ENCODE measurements around the gene STPG4.
"Not testable (repeated sequence)": the region's sequence is repeated elsewhere in the genome, so short reads cannot be mapped to it uniquely, and the experiment has no call there.

Gene STPG4

DNA sequence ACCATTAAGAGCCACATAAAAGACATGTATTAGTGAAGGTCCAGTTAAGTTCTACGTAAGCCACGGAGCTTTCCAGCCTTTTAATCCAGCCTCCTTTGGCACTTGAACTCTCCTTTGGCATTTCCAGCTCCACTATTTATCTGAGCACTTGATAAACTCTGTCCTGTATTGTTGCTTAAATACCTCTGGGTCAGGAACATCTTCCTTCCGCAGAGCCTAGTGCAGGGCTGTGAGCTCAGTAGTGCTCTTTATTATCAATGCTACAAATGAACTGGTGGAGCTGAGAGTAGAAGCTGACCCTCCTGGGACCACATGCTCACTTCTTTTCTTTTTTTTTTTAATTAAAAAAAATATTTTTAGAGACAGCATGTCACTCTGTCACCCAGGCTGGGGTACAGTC, 4.9 kb downstream of the STPG4 start:
- H3K4me3 ChIP-seq (ENCODE audit: low read depth, low read length) = no peak overlapping the region
- no peaks in the 10 kb centered on the region for H3K4me1 ChIP-seq (ENCODE audit: control insufficient read depth, insufficient read depth, low read length)
- peaks cover 3% of the 10 kb centered on the region for H3K36me3 ChIP-seq (ENCODE audit: control insufficient read depth, insufficient read depth, low read length)
- no peaks in the 10 kb centered on the region for H3K9me3 ChIP-seq (ENCODE audit: control insufficient read depth, insufficient read depth, low read length)
- H3K27me3 ChIP-seq (ENCODE audit: control insufficient read depth, insufficient read depth, low read length) = no peaks in the 10 kb centered on the region
- H3K9ac ChIP-seq (ENCODE audit: low read depth, low read length) = no peak overlapping the region

DNA sequence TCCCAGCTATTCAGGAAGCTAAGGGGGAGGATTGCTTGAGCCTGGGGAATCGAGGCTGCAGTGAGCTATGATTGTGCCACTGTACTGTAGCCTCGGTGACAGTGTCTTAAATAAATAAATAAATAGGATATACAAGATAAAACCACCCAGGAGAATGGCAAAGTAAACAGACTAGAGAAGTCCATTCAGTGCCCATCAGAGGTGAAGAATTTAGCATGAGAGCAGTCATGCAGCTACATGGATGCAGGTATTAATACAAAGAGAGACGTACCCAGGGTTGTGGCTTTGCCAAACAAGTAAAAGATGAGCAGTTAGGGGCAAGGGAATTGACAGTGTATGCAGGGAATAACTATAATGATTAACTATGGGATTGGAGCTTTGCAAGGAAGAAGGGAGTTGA, 8.1 kb downstream of the STPG4 start:
- Histone ChIP-seq H3K36me3 (ENCODE audit: control insufficient read depth, insufficient read depth, low read length) (peaks cover 3% of the 10 kb centered on the region), H3K27me3 (ENCODE audit: control insufficient read depth, insufficient read depth, low read length) (no peaks in the 10 kb centered on the region), H3K4me3 (ENCODE audit: low read depth, low read length) (no peak overlapping the region), H3K4me1 (ENCODE audit: control insufficient read depth, insufficient read depth, low read length) (no peaks in the 10 kb centered on the region), H3K9me3 (ENCODE audit: control insufficient read depth, insufficient read depth, low read length) (no peaks in the 10 kb centered on the region), H3K9ac (ENCODE audit: low read depth, low read length) (no peak overlapping the region)

DNA sequence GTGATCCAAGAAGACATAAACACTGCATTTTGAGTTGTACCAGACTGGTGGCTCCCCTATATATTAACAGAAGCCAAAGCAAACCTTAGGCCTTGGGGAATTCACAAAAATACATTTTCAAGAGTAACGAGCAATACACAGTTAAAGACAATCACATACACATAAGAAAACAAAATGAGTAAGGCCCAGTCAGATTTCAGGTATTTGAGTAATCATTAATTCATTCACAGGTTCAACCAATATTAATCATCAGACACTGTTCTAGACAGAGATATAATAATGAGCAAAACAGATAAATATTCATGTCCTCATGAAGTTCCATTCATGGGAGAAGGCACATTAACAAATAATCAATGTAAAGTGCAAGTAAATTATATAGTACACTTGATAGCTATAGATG, 9.6 kb downstream of the STPG4 start:
- no peaks in the 10 kb centered on the region for H3K4me1 ChIP-seq (ENCODE audit: control insufficient read depth, insufficient read depth, low read length)
- no peak overlapping the region for H3K4me3 ChIP-seq (ENCODE audit: low read depth, low read length)
- no peaks in the 10 kb centered on the region for H3K27me3 ChIP-seq (ENCODE audit: control insufficient read depth, insufficient read depth, low read length)
- H3K9me3 ChIP-seq (ENCODE audit: control insufficient read depth, insufficient read depth, low read length) = no peaks in the 10 kb centered on the region
- H3K9ac ChIP-seq (ENCODE audit: low read depth, low read length) = no peak overlapping the region
- H3K36me3 ChIP-seq (ENCODE audit: control insufficient read depth, insufficient read depth, low read length) = peaks cover 3% of the 10 kb centered on the region

DNA sequence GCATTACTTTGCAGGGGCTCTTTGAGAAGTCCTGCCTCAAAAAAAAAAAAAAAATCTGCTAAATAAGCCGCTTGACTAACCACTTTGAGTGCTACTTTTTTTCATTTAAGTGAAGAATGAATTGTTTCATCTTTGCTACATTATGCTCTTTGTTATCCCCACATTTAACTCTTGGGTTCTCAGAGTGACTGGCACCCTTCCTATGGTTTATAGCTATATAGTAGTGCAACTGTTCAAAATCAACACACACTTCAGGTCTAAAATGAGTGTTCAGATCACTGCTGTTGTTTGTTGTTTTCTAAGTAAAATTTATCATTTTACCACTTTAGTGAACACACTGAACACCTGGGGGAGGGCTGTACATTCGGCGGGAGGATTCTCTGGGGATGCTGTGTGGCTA, 13.6 kb downstream of the STPG4 start:
- no peaks in the 10 kb centered on the region for H3K4me1 ChIP-seq (ENCODE audit: control insufficient read depth, insufficient read depth, low read length)
- H3K9me3 ChIP-seq (ENCODE audit: control insufficient read depth, insufficient read depth, low read length) = no peaks in the 10 kb centered on the region
- H3K27me3 ChIP-seq (ENCODE audit: control insufficient read depth, insufficient read depth, low read length) = no peaks in the 10 kb centered on the region
- no peak overlapping the region for H3K4me3 ChIP-seq (ENCODE audit: low read depth, low read length)
- H3K9ac ChIP-seq (ENCODE audit: low read depth, low read length) = no peak overlapping the region
- H3K36me3 ChIP-seq (ENCODE audit: control insufficient read depth, insufficient read depth, low read length) = no peaks in the 10 kb centered on the region

DNA sequence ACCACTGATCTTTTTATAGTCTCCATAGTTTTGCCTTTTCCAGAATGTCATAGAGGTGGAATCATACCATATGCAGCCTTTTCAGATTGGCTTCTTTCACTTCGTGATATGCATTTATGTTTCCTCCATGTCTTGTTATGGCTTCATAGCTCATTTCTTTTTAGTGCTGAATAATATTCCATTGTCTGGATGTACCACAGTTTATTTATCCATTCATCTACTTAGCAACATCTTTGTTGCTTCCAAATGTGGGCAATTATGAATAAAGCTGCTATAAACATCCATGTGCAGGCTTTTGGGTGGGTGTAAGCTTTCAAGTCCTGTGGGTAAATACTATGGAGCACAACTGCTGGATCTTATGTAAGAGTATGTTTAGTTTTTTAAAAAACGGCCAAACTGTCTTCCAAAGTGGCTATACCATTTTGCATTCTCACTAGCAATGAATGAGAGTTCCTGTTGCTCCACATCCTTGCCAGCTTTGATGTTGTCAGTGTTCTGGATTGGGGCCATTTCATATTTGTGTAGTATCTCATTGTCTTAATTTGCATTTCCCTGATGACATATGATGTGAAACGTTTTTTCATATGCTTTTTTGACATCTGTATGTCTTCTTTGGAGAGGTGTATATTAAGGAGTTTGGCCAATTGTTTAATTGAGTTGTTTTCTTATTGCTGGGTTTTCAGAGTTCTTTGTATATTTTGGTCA, 20.6 kb downstream of the STPG4 start:
- peaks cover 3% of the 10 kb centered on the region for H3K4me1 ChIP-seq (ENCODE audit: control insufficient read depth, insufficient read depth, low read length)
- H3K9me3 ChIP-seq (ENCODE audit: control insufficient read depth, insufficient read depth, low read length) = no peaks in the 10 kb centered on the region
- no peaks in the 10 kb centered on the region for H3K27me3 ChIP-seq (ENCODE audit: control insufficient read depth, insufficient read depth, low read length)
- no peak overlapping the region for H3K4me3 ChIP-seq (ENCODE audit: low read depth, low read length)
- no peaks in the 10 kb centered on the region for H3K36me3 ChIP-seq (ENCODE audit: control insufficient read depth, insufficient read depth, low read length)
- no peak overlapping the region for H3K9ac ChIP-seq (ENCODE audit: low read depth, low read length)

DNA sequence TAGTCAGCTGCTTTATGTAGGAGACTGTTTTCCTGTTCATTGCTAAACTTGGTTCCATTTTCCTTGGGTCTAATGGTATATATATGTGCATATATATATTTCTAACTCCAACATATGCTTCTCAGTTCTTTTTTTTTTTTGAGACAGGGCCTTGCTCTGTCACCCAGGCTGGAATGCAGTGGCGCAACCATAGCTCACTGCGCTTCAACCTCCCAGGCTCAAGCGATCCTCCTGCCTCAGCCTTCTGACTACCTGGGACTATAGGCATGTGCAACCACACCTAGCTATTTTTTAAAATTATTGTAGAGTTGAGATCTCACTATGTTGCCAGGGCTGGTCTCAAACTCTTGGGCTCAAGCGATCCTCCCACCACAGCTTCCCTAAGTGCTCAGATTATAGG, 22.1 kb downstream of the STPG4 start:
- no peak overlapping the region for H3K9ac ChIP-seq (ENCODE audit: low read depth, low read length)
- peaks cover 9% of the 10 kb centered on the region for H3K4me1 ChIP-seq (ENCODE audit: control insufficient read depth, insufficient read depth, low read length)
- H3K9me3 ChIP-seq (ENCODE audit: control insufficient read depth, insufficient read depth, low read length) = no peaks in the 10 kb centered on the region
- no peaks in the 10 kb centered on the region for H3K27me3 ChIP-seq (ENCODE audit: control insufficient read depth, insufficient read depth, low read length)
- no peak overlapping the region for H3K4me3 ChIP-seq (ENCODE audit: low read depth, low read length)
- no peaks in the 10 kb centered on the region for H3K36me3 ChIP-seq (ENCODE audit: control insufficient read depth, insufficient read depth, low read length)

DNA sequence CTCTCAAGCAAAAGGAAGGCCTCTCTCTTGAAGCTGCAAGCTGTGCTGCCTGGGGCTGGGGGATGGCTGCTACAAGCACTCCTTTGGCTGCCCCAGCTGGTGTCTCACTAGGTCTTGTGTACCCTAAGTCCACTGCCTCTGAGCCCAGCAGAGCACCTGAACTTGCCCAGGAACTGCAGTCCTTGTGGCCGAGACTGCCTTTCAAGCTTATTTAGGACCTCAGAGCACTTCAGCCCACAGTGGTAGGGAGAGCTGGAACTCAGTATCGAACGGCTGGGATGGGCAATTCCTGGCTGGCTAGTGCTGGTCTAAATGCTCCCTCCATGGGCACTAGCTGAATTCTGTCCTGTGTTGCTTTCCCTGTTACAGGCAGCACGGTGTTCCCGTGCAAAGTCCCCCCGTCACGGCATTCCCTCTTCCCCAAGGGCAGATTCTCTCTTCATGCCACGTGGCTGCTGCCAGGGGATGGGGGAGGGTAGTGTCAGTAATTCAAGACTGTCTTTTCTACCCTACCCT, 25.9 kb downstream of the STPG4 start:
- H3K9me3 ChIP-seq (ENCODE audit: control insufficient read depth, insufficient read depth, low read length) = no peaks in the 10 kb centered on the region
- H3K9ac ChIP-seq (ENCODE audit: low read depth, low read length) = no peak overlapping the region
- no peaks in the 10 kb centered on the region for H3K27me3 ChIP-seq (ENCODE audit: control insufficient read depth, insufficient read depth, low read length)
- peaks cover 9% of the 10 kb centered on the region for H3K4me1 ChIP-seq (ENCODE audit: control insufficient read depth, insufficient read depth, low read length)
- H3K36me3 ChIP-seq (ENCODE audit: control insufficient read depth, insufficient read depth, low read length) = no peaks in the 10 kb centered on the region
- H3K4me3 ChIP-seq (ENCODE audit: low read depth, low read length) = no peak overlapping the region

DNA sequence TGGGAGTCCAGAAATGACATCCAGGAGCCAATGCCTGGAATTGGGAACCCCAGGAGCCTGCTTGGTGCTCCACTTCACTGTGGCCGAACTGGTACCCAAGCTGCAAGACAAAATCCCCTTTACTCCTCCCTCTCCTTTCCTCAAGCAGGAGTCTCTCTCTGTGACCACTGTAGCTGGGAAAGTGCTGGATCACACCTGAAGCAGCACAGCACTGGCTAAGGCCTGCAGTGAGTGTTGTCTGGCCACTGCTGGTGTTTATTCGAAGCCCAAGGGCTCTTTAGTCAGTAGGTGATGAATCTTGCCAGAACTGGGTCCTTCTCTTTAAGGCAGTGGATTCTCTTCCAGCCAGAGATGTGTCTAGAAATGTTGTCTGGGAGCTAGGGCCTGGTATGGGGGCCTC, 26.4 kb downstream of the STPG4 start:
- H3K27me3 ChIP-seq (ENCODE audit: control insufficient read depth, insufficient read depth, low read length) = no peaks in the 10 kb centered on the region
- H3K9ac ChIP-seq (ENCODE audit: low read depth, low read length) = no peak overlapping the region
- no peaks in the 10 kb centered on the region for H3K9me3 ChIP-seq (ENCODE audit: control insufficient read depth, insufficient read depth, low read length)
- H3K4me3 ChIP-seq (ENCODE audit: low read depth, low read length) = no peak overlapping the region
- no peaks in the 10 kb centered on the region for H3K36me3 ChIP-seq (ENCODE audit: control insufficient read depth, insufficient read depth, low read length)
- H3K4me1 ChIP-seq (ENCODE audit: control insufficient read depth, insufficient read depth, low read length) = peaks cover 9% of the 10 kb centered on the region

DNA sequence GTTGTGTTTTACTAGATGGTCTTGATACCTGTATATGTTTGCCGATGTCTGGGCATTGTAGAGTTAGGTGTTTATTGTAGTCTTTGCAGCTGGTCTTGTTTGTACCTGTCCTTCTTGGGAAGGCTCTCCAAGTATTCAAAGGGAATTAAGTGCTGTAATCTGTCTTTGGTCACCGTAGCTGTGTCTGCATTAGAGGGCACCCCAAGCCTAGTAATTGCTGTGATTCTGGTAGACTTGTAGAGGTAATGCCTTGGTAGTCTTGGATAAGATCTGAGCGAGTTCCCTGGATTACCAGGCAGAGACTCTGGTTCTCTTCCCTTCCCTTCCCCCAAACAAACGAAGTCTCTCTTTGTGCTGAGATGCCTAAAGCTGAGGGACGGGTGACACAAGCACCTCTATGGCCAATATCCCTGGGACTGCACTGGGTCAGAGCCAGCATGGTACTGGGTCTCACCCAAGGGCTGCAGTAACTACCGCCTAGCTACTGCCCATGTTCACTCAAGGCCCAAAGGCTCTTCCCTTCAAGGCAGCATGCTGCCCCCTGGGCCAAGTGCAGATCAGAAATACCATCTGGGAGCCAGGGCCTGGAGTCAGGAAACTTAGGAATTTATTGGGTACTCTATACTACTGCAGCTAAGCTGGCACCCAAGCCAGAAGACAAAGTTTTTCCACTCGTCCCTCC, 27.1 kb downstream of the STPG4 start:
- Histone ChIP-seq H3K36me3 (ENCODE audit: control insufficient read depth, insufficient read depth, low read length) (no peaks in the 10 kb centered on the region), H3K4me1 (ENCODE audit: control insufficient read depth, insufficient read depth, low read length) (peaks cover 9% of the 10 kb centered on the region), H3K9me3 (ENCODE audit: control insufficient read depth, insufficient read depth, low read length) (no peaks in the 10 kb centered on the region), H3K9ac (ENCODE audit: low read depth, low read length) (no peak overlapping the region), H3K27me3 (ENCODE audit: control insufficient read depth, insufficient read depth, low read length) (no peaks in the 10 kb centered on the region), H3K4me3 (ENCODE audit: low read depth, low read length) (no peak overlapping the region)

DNA sequence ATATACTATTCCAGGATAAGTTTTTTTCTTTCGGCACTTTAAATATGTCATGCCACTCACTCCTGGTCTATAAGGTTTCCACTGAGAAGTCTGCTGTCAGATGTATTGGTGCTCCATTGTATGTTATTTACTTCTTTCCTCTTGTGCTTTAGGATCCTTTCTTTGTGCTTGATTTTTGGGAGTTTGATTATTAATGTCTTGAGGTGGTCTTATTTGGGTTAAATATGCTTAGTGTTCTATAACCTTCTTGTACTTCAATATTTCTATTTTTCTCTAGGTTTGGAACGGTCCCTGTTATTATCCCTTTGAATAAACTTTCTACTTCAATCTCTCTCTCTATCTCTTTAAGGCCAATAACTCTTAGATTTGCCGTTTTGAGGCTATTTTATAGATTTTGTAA, 28.3 kb downstream of the STPG4 start:
- peaks cover 9% of the 10 kb centered on the region for H3K4me1 ChIP-seq (ENCODE audit: control insufficient read depth, insufficient read depth, low read length)
- H3K36me3 ChIP-seq (ENCODE audit: control insufficient read depth, insufficient read depth, low read length) = no peaks in the 10 kb centered on the region
- no peak overlapping the region for H3K9ac ChIP-seq (ENCODE audit: low read depth, low read length)
- H3K27me3 ChIP-seq (ENCODE audit: control insufficient read depth, insufficient read depth, low read length) = no peaks in the 10 kb centered on the region
- no peak overlapping the region for H3K4me3 ChIP-seq (ENCODE audit: low read depth, low read length)
- H3K9me3 ChIP-seq (ENCODE audit: control insufficient read depth, insufficient read depth, low read length) = no peaks in the 10 kb centered on the region

DNA sequence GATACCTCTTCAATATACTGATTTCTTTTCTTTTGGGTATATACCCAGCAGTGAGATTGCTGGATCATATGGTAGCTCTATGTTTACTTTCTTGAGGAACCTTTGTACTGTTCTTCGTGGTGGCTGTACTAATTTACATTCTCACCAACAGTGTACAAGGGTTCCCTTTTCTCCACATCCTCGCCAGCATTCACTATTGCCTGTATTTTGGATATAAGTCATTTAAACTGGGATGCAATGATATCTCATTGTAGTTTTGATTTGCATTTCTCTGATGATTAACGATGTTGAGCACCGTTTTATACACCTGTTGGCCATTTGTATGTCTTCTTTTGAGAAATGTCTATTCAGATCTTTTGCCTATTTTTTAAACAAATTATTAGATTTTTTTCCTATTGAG, 30.4 kb downstream of the STPG4 start:
- H3K9me3 ChIP-seq (ENCODE audit: control insufficient read depth, insufficient read depth, low read length); H3K36me3 ChIP-seq (ENCODE audit: control insufficient read depth, insufficient read depth, low read length); H3K9ac ChIP-seq (ENCODE audit: low read depth, low read length); H3K4me3 ChIP-seq (ENCODE audit: low read depth, low read length); H3K4me1 ChIP-seq (ENCODE audit: control insufficient read depth, insufficient read depth, low read length); H3K27me3 ChIP-seq (ENCODE audit: control insufficient read depth, insufficient read depth, low read length): not testable (repeated sequence)

DNA sequence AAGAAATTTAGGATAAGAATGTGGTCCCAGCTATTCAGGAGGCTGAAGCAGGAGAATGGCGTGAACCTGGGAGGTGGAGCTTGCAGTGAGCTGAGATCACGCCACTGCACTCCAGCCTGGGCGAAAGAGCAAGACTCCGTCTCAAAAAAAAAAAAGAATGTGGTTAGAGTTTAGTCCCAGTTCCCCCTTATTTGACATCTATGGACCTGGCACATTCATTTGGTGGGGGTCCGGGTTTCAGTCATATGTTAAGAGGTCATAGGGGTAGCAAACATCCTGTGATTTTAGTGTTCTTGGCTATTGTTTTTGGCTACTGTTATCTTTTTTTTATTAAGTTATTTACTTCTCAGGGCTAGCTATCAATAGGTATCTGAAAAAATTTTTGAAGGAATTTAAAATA, 34.7 kb downstream of the STPG4 start:
- H3K9me3 ChIP-seq (ENCODE audit: control insufficient read depth, insufficient read depth, low read length); H3K4me3 ChIP-seq (ENCODE audit: low read depth, low read length); H3K9ac ChIP-seq (ENCODE audit: low read depth, low read length); H3K36me3 ChIP-seq (ENCODE audit: control insufficient read depth, insufficient read depth, low read length); H3K27me3 ChIP-seq (ENCODE audit: control insufficient read depth, insufficient read depth, low read length); H3K4me1 ChIP-seq (ENCODE audit: control insufficient read depth, insufficient read depth, low read length): not testable (repeated sequence)

All from iPS-15b (cell line).